ENCODE results near the gene METTL27. TPM values are rescaled to one million over a fixed set of nuclear protein-coding genes. Genes with fewer than 3 reads are reported as not detected.

The METTL27 gene
- total RNA-seq, 4 donors from 2014 or later = 2.6 to 29.5 (median 5.1) TPM

- 70% methylated on average over 15 of the region's 15 CpGs; no CpG with 5 or more reads in 1 of the 2 donors for WGBS, 2 donors (ENCODE audit: low coverage in 1 of 2)
- peaks cover 7 to 26% (median 14%) of the 10 kb centered on the region in 4 donors for H3K4me1 ChIP-seq
- H3K36me3 ChIP-seq = no peaks in the 10 kb centered on the region
- H3K27me3 ChIP-seq = no peaks in the 10 kb centered on the region
- no peaks in the 10 kb centered on the region for H3K9me3 ChIP-seq
- no peak for DNase-seq
- intact Hi-C loops (cut with DNase I; ENCODE audit: low total_unique reads) (no loop called here), in situ Hi-C loops (cut with MboI; ENCODE audit: low pct_ligation_motif_present in 1 of 4, low pct_unique_long_range_greater_than_20kb in 1 of 4, low sequenced_read_pairs in 3 of 4) (loop anchor here in 3 of 4 donors (10.0 to 25.0 kb wide), 2 partner anchors 155 to 233 kb away; partner anchors contain the start of gene ELN (in 3 of the 3))
- no peak overlapping the region for H3K27ac ChIP-seq
- TF ChIP-seq CTCF (IDR thresholded peaks at IDR 0.05) = no peak
- no peak for TF ChIP-seq EP300 (IDR thresholded peaks at IDR 0.05; ENCODE audit: low read depth)
- TF ChIP-seq POLR2AphosphoS5 (IDR thresholded peaks at IDR 0.05) = no peak
- no peak for TF ChIP-seq POLR2A (IDR thresholded peaks at IDR 0.05)
- no peak overlapping the region for H3K4me3 ChIP-seq
These were observed 27.8 kb upstream of the METTL27 start for GRCh38 chr7:73870041-73870492.

- in situ Hi-C loops (cut with MboI; ENCODE audit: low pct_ligation_motif_present in 1 of 4, low pct_unique_long_range_greater_than_20kb in 1 of 4, low sequenced_read_pairs in 3 of 4) = loop anchor here in 2 of 4 donors (25.0 kb wide), 1 partner anchor 232 kb away; no protein-coding TSS in a partner anchor
- no peak for TF ChIP-seq POLR2AphosphoS5 (IDR thresholded peaks at IDR 0.05)
- no peak for TF ChIP-seq POLR2A (IDR thresholded peaks at IDR 0.05)
- no peak for DNase-seq
- no peaks in the 10 kb centered on the region for H3K36me3 ChIP-seq
- no peak overlapping the region for H3K27ac ChIP-seq
- no peaks in the 10 kb centered on the region for H3K27me3 ChIP-seq
- H3K4me1 ChIP-seq = peaks cover 7 to 26% (median 14%) of the 10 kb centered on the region in 4 donors
- no peaks in the 10 kb centered on the region for H3K9me3 ChIP-seq
- intact Hi-C loops (cut with DNase I; ENCODE audit: low total_unique reads) = loop anchor here (5.0 kb wide), 1 partner anchor 153 kb away; no protein-coding TSS in a partner anchor
- WGBS, 2 donors (ENCODE audit: low coverage in 1 of 2) = 66% methylated on average over 23 of the region's 24 CpGs; no CpG with 5 or more reads in 1 of the 2 donors
- no peak overlapping the region for H3K4me3 ChIP-seq
These were observed 26.9 kb upstream of the METTL27 start for GRCh38 chr7:73869011-73869798.

- in situ Hi-C loops (cut with MboI; ENCODE audit: low pct_ligation_motif_present in 1 of 4, low pct_unique_long_range_greater_than_20kb in 1 of 4, low sequenced_read_pairs in 3 of 4) = loop anchor here in 2 of 4 donors (25.0 kb wide), 1 partner anchor 229 kb away; no protein-coding TSS in a partner anchor
- H3K4me1 ChIP-seq = peaks cover 5 to 18% (median 10%) of the 10 kb centered on the region in 4 donors
- no peak for TF ChIP-seq EP300 (IDR thresholded peaks at IDR 0.05; ENCODE audit: low read depth)
- no peak for TF ChIP-seq CTCF (IDR thresholded peaks at IDR 0.05)
- TF ChIP-seq POLR2A (IDR thresholded peaks at IDR 0.05) = no peak
- no peak for TF ChIP-seq POLR2AphosphoS5 (IDR thresholded peaks at IDR 0.05)
- intact Hi-C loops (cut with DNase I; ENCODE audit: low total_unique reads) = loop anchor here (5.0 kb wide), 1 partner anchor 156 kb away; no protein-coding TSS in a partner anchor
- no peak overlapping the region for H3K27ac ChIP-seq
- 83% methylated on average over 1 of the region's 1 CpG; no CpG with 5 or more reads in 1 of the 2 donors for WGBS, 2 donors (ENCODE audit: low coverage in 1 of 2)
- H3K27me3 ChIP-seq = no peaks in the 10 kb centered on the region
- H3K36me3 ChIP-seq = no peaks in the 10 kb centered on the region
- no peaks in the 10 kb centered on the region for H3K9me3 ChIP-seq
- no peak for DNase-seq
- no peak overlapping the region for H3K4me3 ChIP-seq
These were observed 24.1 kb upstream of the METTL27 start for GRCh38 chr7:73866446-73866767.

- intact Hi-C loops (cut with DNase I; ENCODE audit: low total_unique reads) = loop anchor here (5.0 kb wide), 1 partner anchor 156 kb away; no protein-coding TSS in a partner anchor
- 67% methylated on average over 6 of the region's 6 CpGs; no CpG with 5 or more reads in 1 of the 2 donors for WGBS, 2 donors (ENCODE audit: low coverage in 1 of 2)
- TF ChIP-seq CTCF (IDR thresholded peaks at IDR 0.05) (peak; percentile 41 to 61 (median 58)), EP300 (IDR thresholded peaks at IDR 0.05; ENCODE audit: low read depth) (no peak)
- Histone ChIP-seq H3K9me3 (no peaks in the 10 kb centered on the region), H3K36me3 (no peaks in the 10 kb centered on the region), H3K27ac (no peak overlapping the region), H3K4me1 (peaks cover 3 to 16% (median 7%) of the 10 kb centered on the region in 4 donors), H3K4me3 (no peak overlapping the region), H3K27me3 (no peaks in the 10 kb centered on the region)
- peak; percentile 37 for DNase-seq
- in situ Hi-C loops (cut with MboI; ENCODE audit: low pct_ligation_motif_present in 1 of 4, low pct_unique_long_range_greater_than_20kb in 1 of 4, low sequenced_read_pairs in 3 of 4) = loop anchor here in 2 of 4 donors (25.0 kb wide), 1 partner anchor 229 kb away; no protein-coding TSS in a partner anchor
These were observed 23.6 kb upstream of the METTL27 start for GRCh38 chr7:73865738-73866445.

Measured in transverse colon (tissue), 4 donors.